Left renal cortex interstitium (tissue), 4 donors: ENCODE results near the gene CYB5R3. TPM values are rescaled to one million over a fixed set of nuclear protein-coding genes. Genes with fewer than 3 reads are reported as not detected.
"Not testable (repeated sequence)": the region's sequence is repeated elsewhere in the genome, so short reads cannot be mapped to it uniquely, and the experiment has no call there.

Experiments
- DNase-seq, 4 donors: peaks; one replicate each; pipeline ENCODE4 v3.0.0-alpha.2; 2013; ENCODE audit warnings: low read depth in 4 of 4, low spot score in 2 of 4, missing footprints in 1 of 4
- polyA plus RNA-seq, 4 donors: library from polyadenylated mRNA; unstranded; fragments of 120-200 nt; gene quantifications; one replicate each; pipeline ENCODE4 v1.2.1, GENCODE V29; 2013; ENCODE audit not compliant: insufficient read length in 4 of 4

CYB5R3 gene
- polyA plus RNA-seq, 4 donors, result 129 to 183 (median 158) TPM

- no peak for DNase-seq
These were observed 40.9 kb downstream of the CYB5R3 start for GRCh38 chr22:42608136-42608822.

DNA sequence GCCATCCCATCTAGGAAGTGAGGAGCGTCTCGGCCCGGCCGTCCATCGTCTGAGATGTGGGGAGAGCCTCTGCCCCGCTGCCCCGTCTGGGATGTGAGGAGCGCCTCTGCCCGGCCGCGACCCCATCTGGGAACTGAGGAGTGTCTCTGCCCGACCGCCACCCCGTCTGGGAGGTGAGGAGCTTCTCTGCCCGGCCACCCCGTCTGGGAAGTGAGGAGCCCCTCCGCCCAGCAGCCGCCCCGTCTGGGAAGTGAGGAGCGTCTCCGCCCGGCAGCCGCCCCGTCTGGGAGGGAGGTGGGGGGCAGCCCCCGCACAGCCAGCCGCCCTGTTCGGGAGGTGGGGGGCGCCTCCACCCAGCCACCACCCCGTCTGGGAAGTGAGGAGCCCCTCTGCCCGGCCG is 41.6 kb downstream of the CYB5R3 start:
- not testable (repeated sequence) for DNase-seq

DNA sequence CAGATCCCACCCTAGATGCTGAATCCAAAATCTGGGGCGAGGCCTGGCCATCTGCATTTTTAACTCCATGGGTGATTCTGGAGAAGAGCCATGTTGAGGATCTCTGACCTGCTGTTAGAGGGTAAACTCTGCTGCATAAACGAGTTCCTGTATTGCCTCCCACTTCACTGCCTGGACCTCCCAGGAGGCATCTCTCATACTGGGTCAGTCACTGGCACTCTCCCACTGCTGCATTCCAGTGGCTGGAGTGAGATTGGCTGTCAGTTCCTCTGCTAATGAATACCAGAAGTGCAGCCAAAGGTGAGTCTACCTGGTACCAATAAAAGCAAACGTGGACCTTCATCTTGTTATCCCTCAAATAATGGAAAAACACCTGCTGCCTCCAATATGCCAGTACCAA is 44.8 kb downstream of the CYB5R3 start:
- DNase-seq, result no peak

DNA sequence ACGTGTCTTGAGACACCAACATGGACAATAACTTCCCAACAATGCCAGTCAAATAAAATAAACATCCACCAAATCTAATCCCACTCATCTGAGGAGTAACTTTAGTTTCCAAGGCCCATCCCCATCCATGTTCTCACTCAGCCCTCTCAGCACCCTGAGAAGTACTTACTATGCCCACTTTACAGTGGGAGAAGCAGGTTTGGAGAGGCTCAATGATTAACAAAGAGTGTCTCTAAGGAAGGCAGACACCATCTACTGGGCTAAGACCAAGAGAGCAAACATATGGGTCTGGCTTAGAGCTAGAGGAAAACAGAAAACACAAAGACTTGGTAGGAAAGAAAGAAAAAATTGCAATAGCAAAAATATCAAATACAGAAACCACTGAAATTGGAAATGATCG is 45.8 kb downstream of the CYB5R3 start:
- DNase-seq, result no peak

DNA sequence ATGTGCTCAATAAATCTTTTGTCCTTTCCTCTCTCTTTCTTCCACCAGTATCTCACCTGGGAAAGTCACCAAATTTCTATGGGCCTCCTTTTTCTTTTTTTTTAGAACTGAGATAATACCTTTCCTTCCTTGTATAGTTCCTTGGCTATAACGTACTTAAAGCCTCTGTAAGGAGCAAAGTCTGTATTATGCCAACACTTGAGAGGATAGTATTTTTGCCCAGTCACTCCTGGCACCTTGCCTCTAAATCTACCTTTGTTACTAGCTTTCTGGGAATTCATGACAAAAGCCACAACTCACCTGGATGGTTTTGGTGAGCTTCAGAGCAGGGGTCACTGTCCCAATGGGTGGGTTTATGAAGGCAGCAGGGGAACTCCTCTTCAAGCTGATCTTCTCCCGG is 46.7 kb downstream of the CYB5R3 start:
- no peak for DNase-seq

- DNase-seq, result no peak
These were observed 47.2 kb downstream of the CYB5R3 start for GRCh38 chr22:42601879-42602465.

DNA sequence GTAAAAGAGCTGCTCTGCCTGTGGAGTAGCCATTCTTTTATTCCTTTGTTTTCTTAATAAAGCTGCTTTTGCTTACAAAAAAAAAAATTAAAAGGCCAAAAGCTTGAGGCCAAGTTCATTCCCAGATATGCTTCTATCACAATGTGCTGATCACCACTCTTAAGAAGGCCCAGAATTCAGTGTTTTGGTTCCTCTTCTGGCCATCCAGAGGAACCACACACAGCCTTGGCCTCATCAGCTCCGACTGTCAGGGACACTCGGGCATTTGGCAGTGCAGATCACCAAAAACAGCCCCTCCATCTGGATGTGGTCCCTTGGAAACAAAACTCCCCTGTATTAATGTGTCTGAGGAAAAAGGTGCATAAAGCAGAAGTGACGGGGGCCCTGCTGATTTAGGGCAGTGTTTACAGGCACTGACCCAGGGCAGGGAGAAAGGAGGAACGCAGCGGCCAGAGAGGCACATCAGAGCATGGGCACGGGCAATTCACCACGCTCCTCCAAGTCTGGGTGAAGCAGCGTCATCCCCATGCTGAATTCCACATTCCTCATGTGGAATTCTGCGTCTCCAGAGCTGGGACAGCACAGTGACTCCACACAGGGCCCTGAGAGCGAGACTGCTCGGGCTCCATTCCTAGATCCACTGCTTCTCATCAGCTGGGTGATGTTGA is 52.2 kb downstream of the CYB5R3 start:
- DNase-seq, result no peak

GRCh38 chr22:42596336-42596735 is 52.9 kb downstream of the CYB5R3 start:
- DNase-seq, result no peak

DNA sequence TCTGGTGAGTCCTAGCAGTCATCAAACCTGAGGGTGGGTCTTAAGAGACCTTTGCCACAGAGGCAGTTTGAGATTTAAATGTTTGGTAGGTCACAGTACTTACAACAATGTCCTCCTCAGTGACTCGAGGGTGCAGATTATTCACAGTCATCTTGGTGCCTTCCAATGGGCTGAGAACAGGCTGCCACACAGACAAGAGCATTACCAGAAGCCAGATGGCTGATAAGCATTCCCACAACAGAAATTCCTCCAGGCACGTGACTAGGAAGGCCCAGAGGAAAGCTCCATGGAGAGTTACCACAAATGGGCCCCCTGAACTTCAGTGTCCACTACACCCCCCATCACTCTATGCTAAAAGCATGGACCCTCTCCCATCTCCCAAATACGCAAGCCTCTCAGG is 53.8 kb downstream of the CYB5R3 start:
- no peak for DNase-seq

DNA sequence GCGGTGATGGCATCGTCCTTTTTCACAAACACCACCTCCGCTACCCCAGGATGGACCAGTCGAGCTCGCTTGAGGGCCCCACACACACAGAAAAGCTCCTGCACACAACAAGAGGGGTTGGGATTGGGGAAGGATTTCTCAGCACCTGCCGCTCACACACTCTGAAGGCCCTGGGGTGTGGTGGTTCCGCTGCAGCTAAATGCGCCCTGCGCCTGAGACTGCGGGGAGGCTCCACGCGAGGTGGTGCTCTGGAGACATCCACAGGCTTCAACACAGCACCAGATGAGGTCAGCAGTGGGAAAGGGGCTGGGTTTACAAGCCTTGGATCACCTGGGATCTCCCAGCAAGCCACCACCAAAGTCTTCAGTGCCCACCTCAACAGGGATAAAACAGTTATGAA is 57.2 kb downstream of the CYB5R3 start:
- no peak for DNase-seq

GRCh38 chr22:42587588-42588175 is 61.5 kb downstream of the CYB5R3 start:
- DNase-seq, result no peak

- no peak for DNase-seq
These were observed 62.8 kb downstream of the CYB5R3 start for GRCh38 chr22:42586381-42586780.

- DNase-seq, result no peak
These were observed 64.1 kb downstream of the CYB5R3 start for GRCh38 chr22:42585096-42585495.

- no peak for DNase-seq
These were observed 64.7 kb downstream of the CYB5R3 start for GRCh38 chr22:42584364-42584940.

DNA sequence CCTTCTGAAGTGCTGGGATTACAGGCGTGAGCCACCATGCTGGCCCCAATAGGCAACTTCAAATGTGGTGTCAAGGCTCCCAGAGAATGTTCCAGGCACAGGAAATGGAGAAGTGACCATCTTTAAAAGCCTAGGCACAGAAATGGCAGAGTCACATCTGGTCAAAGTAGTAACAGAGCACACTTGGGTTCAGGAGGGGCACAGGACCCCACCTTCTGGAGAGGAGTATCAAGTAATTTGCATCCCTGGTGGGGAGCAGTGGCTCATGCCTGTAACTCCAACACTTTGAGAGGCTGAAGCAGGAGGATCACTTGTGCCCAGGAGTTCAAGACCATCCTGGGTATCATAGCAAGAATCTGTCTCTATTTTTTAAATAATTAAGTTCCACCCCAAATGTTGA is 66.2 kb downstream of the CYB5R3 start:
- no peak for DNase-seq

- DNase-seq, result peak in 3 of 4 donors; percentile 47 to 69 (median 68)
These were observed 67.2 kb downstream of the CYB5R3 start for GRCh38 chr22:42581762-42582716.

GRCh38 chr22:42581194-42581761 is 67.9 kb downstream of the CYB5R3 start:
- not testable (repeated sequence) for DNase-seq

GRCh38 chr22:42580040-42580439 is 69.2 kb downstream of the CYB5R3 start:
- not testable (repeated sequence) for DNase-seq

DNA sequence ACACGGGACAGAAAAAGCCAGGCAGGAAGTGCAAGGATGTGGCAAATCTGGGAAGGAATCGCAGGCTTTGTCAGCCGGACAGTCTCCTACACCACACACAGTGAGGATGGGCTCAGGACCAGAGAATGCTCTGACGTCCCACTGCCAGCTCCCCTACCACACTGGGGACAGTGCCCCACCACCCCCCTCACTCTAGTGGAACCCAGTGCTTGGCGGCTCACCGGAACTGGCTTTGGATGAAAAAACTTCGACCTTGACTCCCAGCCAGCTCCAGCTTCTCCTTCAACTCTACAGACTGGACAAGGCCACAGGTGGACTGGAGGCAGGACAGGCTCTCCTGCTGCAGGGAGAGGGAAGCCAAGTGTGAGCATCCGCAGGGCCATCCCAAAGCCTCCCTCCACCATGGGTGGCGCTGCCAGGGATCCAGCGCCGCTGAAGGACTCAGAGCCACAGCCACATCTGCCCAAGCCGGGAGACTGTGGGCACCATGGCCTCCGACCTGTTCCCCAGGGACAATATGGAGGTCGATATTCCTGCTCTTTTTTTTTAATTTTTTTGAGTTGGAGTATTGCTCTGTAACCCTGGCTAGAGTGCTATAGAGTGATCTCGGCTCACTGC is 71.5 kb downstream of the CYB5R3 start:
- no peak for DNase-seq
